Measurements from ENCODE around the gene PLPP3. TPM values are rescaled to one million over a fixed set of nuclear protein-coding genes. Genes with fewer than 3 reads are reported as not detected.

Gene PLPP3
- total and polyA plus RNA-seq, 9 of the 15 experiments (the other 6 are each of a cell fraction or from before 2014, with no cell fraction given): 0.07 to 0.54 (median 0.20) TPM

DNA sequence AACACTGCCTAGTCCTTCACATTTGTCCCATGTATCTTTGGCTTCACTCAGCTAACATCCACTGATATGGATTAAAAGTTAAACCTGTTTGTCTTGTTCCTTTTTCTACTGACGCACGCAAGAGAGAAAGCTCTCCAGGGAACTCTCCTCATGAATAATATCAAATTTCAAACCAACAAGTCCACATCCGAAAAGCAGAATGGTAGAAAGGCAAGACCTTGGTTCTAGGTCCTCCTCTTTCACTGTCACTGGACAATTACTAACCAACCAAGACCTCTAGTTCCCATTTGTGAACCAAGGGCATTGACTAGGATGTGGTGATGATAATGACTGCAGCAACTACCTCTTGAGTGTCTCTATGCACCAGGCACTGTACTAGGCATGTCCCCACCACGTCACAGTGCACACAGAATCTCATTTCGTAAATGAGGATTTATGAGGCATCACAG is 8.4 kb downstream of the PLPP3 start:
- Histone ChIP-seq H4K20me1 (replicated peaks; ENCODE audit: control insufficient read depth, insufficient read depth, low read length) (no peaks in the 10 kb centered on the region), H2AFZ (ENCODE audit: low read depth, low read length) (no peak overlapping the region), H3K9ac (ENCODE audit: insufficient read depth in 1 of 2, low read depth in 2 of 2, low read length in 2 of 2) (no peak overlapping the region), H3K9me3 (replicated peaks; ENCODE audit: control insufficient read depth, insufficient read depth, low read depth, low read length) (no peaks in the 10 kb centered on the region), H3K27ac (ENCODE audit: extremely low read depth, low read depth, low read length) (no peak overlapping the region), H3K79me2 (ENCODE audit: control insufficient read depth, insufficient read depth, low read length) (no peaks in the 10 kb centered on the region), H3K4me3 (no peak overlapping the region), H3K4me1 (replicated peaks in 1 of 2; ENCODE audit: control insufficient read depth in 2 of 2, insufficient read depth in 2 of 2, low read length in 2 of 2) (no peaks in the 10 kb centered on the region), H3K4me2 (ENCODE audit: insufficient read depth, low read length) (no peak overlapping the region), H3K9me1 (ENCODE audit: control insufficient read depth, insufficient read depth, low read length) (no peaks in the 10 kb centered on the region), H3K27me3 (ENCODE audit: control insufficient read depth in 2 of 2, insufficient read depth in 2 of 2, low read length in 2 of 2) (peaks cover 3 to 6% of the 10 kb centered on the region in 2 experiments; a peak in 3 of 5 replicates), H3K36me3 (ENCODE audit: control insufficient read depth, insufficient read depth, low read length) (no peaks in the 10 kb centered on the region)
- no peak for FAIRE-seq
- in situ Hi-C loops (cut with MboI): no loop called here
- no peak for ATAC-seq
- BruUV-seq (replicated peaks): no TSS peak
- WGBS (ENCODE audit: insufficient coverage, low coverage, missing lambda C conversion rate): 2% methylated on average over 5 of the region's 5 CpGs
- intact Hi-C loops (cut with micrococcal nuclease): no loop called here
- CTCF ChIA-PET (ENCODE audit: low intra/inter-chr PET ratio): no interaction called here
- no peak for DNase-seq (ENCODE audit: extremely low read depth in 1 of 4, low spot score in 3 of 4)
- TF ChIP-seq NR4A1 (CRISPR knock-in tag; IDR thresholded peaks at IDR 0.05) (no peak), NR4A1 (tag; IDR thresholded peaks at IDR 0.05) (no peak), RBM39 (optimal IDR thresholded peaks at IDR 0.05; ENCODE audit: low read depth, low read length) (no peak), RBM25 (IDR thresholded peaks at IDR 0.05; ENCODE audit: low read depth, low read length, severe bottlenecking) (peak; percentile 63), ZFPM2 (CRISPR knock-in tag; IDR thresholded peaks at IDR 0.05) (no peak), SMAD2 (IDR thresholded peaks at IDR 0.05; ENCODE audit: low read depth, low read length) (no peak)
- TF ChIP-seq, protein P1, sequence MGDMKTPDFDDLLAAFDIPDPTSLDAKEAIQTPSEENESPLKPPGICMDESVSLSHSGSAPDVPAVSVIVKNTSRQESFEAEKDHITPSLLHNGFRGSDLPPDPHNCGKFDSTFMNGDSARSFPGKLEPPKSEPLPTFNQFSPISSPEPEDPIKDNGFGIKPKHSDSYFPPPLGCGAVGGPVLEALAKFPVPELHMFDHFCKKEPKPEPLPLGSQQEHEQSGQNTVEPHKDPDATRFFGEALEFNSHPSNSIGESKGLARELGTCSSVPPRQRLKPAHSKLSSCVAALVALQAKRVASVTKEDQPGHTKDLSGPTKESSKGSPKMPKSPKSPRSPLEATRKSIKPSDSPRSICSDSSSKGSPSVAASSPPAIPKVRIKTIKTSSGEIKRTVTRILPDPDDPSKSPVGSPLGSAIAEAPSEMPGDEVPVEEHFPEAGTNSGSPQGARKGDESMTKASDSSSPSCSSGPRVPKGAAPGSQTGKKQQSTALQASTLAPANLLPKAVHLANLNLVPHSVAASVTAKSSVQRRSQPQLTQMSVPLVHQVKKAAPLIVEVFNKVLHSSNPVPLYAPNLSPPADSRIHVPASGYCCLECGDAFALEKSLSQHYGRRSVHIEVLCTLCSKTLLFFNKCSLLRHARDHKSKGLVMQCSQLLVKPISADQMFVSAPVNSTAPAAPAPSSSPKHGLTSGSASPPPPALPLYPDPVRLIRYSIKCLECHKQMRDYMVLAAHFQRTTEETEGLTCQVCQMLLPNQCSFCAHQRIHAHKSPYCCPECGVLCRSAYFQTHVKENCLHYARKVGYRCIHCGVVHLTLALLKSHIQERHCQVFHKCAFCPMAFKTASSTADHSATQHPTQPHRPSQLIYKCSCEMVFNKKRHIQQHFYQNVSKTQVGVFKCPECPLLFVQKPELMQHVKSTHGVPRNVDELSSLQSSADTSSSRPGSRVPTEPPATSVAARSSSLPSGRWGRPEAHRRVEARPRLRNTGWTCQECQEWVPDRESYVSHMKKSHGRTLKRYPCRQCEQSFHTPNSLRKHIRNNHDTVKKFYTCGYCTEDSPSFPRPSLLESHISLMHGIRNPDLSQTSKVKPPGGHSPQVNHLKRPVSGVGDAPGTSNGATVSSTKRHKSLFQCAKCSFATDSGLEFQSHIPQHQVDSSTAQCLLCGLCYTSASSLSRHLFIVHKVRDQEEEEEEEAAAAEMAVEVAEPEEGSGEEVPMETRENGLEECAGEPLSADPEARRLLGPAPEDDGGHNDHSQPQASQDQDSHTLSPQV (IDR thresholded peaks at IDR 0.05): no peak
- TF ChIP-seq, protein P2, sequence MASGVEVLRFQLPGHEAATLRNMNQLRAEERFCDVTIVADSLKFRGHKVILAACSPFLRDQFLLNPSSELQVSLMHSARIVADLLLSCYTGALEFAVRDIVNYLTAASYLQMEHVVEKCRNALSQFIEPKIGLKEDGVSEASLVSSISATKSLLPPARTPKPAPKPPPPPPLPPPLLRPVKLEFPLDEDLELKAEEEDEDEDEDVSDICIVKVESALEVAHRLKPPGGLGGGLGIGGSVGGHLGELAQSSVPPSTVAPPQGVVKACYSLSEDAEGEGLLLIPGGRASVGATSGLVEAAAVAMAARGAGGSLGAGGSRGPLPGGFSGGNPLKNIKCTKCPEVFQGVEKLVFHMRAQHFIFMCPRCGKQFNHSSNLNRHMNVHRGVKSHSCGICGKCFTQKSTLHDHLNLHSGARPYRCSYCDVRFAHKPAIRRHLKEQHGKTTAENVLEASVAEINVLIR (CRISPR knock-in tag; IDR thresholded peaks at IDR 0.05): no peak
- POLR2A ChIA-PET: no interaction called here
